C1 segment of cervical spinal cord (tissue), 14 donors: ENCODE results near the gene POLR1A.
A peak's percentile ranks its signal among the peaks of the same experiment; 100 is the strongest.

ENCODE experiments used
- DNase-seq, 14 donors: peaks; one replicate each; lab custom pipeline; 2025; lab: John Stamatoyannopoulos, UW

POLR1A gene

DNA sequence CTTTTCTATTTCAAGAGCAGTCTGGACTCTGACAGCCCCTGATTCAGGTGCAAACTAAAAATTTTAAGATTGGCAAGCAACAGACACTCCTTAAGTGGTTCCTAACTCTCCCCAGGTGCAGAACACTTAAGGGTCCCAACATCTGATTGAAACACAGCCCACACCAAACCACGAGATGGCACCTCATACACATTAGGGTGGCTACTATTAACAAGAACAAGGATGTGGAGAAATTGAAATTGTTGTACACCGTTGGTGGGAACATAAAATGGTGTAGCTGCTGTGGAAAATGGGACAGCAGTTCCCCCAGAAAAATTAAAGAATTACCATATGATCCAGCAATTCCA, 82.3 kb downstream of the POLR1A start:
- no peak for DNase-seq

DNA sequence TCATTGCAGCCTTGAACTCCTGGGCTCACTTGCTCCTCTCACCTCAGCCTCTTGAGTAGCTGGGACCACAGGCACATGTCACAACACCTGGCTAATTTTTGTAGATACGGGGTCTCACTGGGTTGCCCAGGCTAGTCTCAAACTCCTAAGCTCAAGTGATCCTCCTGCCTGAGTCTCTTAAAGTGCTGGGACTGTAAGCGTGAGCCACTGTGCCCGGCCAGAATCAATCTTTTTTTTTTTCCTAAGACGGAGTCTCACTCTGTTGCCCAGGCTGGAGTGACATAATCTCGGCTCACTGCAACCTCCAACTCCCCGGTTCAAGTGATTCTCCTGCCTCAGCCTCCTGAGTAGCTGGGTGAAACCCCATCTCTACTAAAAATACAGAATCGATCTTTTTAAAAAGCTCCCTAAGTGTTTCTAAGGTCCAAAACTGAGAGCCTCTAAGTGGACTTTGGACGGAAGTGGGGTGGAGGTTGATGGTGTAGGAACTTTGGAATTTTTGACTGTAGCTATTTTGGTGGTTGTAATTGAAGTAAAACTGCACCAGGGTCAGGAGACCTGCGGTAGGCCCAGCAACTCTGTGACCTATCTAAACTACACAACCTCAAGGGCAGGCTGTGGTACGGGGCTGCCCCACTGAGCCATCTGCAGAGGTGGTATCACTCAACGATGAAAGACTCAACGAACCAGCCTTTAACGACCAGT, 82.9 kb downstream of the POLR1A start:
- DNase-seq = no peak

DNA sequence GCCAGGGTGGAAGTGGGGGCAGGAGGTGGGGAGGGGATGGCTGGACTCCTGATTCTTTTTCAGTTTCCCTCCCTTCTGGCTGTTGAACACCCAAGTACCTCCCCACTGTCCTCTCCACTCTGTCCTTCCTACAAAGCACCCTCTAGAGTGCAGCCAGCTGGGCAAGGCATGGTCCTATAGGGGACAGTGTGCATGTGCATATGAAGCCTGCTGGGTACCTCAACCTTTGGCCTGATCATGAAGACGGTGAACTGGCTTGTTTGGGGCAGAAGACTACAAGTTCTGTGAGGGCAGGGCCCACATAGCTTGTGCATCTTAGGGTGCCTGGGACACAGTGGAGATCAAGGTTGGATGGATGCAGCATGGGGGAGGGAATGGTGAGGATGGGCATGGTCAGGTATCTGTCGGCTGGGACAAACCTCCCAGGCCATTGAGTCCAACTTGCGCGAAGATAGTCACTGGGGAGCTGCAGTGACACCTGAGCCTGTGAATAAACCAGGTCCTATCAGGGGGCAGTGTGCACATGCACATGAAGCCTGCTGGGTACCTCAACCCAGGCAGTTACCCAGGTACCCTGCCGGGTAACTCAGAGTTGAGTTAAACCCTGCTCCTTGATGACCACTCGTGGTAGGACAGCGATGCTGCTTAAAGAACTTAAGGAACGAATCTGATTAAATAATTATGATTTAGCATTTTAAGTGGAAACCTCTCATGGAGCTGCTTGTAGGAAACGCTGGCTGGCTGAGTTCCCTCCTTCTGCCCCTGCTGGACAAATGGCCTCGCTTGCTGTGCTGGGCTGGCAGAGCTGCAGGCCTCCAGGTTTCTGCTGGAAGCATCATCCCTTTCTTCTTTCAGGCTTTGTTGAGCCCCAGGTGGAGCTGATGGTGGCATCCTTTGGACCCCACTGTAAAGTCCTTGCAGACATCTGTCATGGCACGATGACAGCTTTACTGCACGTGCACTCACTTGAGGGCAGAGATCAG, 84.0 kb downstream of the POLR1A start:
- DNase-seq = peak in 3 of 14 donors; percentile 11 to 38 (median 24)

- peak in 13 of 14 donors; percentile 18 to 86 (median 64) for DNase-seq
Observed at GRCh38 chr2:86020984-86021383, 84.7 kb downstream of the POLR1A start.

GRCh38 chr2:86019121-86019520, 86.6 kb downstream of the POLR1A start:
- no peak for DNase-seq

DNA sequence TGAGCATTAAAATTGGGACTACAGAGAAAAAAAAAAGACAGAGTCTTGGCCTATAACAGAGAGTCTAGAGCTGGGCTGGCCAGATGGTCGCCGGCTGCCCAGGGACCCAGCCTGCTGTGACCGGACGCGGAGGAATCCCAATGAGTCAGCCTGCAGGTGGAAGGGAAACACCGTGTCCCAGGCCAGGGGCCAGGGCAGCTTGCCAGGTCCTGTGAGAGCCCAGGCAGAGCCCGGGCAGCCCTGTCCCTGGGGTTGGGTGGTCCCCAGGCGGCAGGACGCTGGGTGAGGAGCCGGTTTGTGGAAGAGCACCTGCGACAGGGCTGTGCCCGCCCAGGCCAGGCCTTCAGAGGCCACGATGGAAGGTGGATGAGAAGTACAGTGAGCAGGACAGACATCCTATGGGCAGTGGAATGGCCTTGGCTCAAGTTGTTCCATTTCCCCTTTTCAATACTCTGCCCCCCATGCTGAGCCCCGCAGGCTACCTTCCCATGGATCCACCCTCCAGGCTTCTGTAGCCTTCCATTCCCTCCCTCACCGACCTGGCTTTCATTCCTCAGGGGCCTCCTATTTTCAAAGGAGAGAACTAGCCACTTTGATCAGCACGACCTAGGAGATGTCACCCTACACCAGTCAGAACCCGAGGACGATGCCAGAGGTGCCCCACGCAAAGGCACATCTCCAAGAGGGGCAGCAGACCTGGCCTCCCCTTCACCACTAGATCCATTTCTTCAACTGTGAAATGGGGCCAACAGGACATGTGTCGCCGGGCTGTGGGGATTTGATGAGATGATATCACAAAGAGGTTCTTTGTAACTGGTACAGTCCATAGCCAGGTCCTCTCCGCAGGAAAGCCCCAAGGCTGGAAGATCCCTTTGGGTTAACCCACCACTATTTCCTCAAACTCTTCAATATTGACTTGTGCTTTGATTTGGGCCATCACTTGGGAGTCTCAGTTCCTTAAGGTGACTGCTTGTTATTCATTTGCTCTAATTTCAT, 87.5 kb downstream of the POLR1A start:
- peak in 9 of 14 donors; percentile 23 to 92 (median 41) for DNase-seq

DNA sequence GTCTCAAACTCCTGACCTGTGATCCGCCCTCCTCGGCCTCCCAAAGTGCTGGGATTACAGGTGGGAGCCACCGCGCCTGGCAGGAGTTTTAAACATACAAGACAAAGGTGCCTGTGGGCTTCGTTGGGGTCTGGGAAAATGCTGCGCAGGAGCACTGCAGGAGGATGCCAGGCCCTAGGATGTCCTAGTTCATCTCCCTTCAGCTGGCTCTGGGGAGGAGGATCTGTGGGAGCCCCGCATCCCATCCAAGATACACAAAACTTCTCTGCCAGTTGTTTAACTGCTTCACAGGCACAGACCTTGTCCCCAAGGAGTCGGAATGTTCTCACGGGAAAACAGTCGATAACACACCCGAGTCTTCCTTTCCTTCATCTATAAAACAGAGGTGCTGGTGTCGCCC, 89.1 kb downstream of the POLR1A start:
- no peak for DNase-seq

- no peak for DNase-seq
Observed at GRCh38 chr2:86015699-86016098, 90.0 kb downstream of the POLR1A start.

- peak in 1 of 14 donors; percentile 18 for DNase-seq
Observed at GRCh38 chr2:86015006-86015405, 90.7 kb downstream of the POLR1A start.

DNA sequence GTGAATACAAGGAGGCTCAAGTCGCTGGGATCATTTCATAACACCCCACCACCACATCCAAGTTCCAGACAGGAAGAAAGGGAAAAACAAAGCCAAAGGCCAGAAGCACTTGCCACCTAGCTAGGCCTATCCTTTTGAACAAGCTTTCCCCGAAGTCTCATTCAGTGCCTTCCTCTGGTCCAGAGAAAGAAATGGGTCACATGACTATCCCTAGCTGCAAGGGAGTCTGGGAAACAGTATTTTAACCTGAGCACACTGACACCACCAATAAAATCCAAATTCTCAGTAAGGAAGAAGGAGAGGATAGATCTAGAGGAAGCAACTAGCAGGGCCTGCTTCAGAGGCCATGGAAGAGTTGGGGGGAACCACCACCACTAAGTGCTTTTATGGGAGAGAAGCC, 91.2 kb downstream of the POLR1A start:
- DNase-seq = no peak

- DNase-seq = no peak
Observed at GRCh38 chr2:86012007-86012712, 93.5 kb downstream of the POLR1A start.

- DNase-seq = no peak
Observed at GRCh38 chr2:86011449-86011941, 94.2 kb downstream of the POLR1A start.

- no peak for DNase-seq
Observed at GRCh38 chr2:86010083-86010482, 95.6 kb downstream of the POLR1A start.

DNA sequence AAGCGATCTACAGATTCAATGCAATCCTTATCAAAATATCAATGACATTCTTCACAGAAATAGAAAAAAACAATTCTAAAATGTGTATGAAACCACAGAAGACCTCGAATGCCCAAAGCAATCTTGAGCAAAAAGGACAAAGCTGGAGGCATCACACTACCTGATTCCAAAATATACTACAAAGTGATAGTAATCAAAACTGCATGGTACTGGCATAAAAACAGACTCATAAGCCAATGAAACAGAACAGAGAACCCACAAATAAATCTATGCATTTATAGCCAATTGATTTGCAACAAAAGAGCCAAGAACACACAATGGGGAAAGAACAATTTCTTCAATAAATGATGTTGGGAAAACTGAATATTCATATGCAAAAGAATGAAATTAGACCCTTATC, 99.2 kb downstream of the POLR1A start:
- DNase-seq = no peak

- no peak for DNase-seq
Observed at GRCh38 chr2:86003967-86004366, 101.7 kb downstream of the POLR1A start.

DNA sequence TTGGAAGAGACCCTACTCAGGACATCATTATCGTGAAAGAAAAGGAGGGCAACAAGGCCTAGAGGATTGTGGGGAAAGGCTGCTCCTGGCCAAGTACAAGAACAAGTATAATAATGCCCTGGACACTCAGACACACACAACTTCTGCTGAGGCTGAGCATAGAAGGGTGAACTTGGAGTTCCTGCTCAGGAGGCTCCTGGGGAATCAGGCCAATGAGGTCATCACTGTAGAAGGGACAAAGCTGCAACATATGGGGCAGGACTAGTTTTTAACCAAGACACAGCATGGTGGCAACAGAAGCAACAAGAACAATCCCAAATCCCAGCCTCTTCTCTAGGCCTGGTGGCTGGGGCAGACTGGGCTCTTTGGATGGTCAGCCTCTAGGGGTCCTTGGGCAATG, 102.6 kb downstream of the POLR1A start:
- no peak for DNase-seq

DNA sequence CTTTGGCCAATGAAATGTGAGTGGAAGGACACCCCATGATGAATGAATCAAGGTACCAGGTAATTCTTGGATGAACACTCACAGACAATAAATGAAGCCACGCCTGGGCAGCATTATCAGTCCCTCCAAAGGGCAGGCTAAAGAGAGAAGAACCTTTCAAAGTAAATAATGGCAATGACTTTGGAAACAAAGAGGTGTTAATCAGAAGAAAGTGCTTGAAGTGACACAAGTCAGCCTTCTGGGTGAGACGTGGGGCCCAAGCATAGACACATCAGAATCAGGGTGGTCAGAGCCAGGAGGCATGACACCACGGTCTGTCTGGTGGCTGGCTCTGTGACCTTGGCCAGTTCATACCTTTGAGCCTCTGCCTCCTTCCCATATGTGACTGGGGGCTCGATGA, 103.3 kb downstream of the POLR1A start:
- no peak for DNase-seq

- DNase-seq = no peak
Observed at GRCh38 chr2:86001326-86001725, 104.4 kb downstream of the POLR1A start.

GRCh38 chr2:86000938-86001312, 104.8 kb downstream of the POLR1A start:
- DNase-seq = no peak

- no peak for DNase-seq
Observed at GRCh38 chr2:86000131-86000937, 105.4 kb downstream of the POLR1A start.
